ENCODE data around the gene DOCK11.

The DOCK11 gene

DNA sequence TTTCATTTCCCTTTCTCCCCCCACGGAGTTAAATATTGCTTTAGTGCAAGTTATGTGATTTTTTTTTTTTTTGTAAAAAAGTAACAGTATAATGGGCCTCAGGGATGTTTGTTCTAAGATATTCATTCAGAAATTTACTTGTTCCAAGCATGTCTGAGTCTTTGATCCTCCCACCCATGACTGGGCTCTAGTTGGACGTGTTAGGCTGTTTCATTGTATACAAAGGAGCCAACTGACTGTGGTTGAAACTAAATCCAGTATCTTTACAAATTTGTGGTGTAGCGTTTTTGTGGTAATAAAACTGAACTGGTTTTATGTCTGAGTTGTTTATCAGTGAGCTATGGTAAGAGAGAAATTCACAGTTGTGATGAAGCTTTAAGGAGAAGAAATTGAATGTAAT is 74.1 kb downstream of the DOCK11 start:
- Histone ChIP-seq H2AFZ (ENCODE audit: low read length) (no peak overlapping the region), H3K9me2 (replicated peaks; ENCODE audit: low read depth, low read length) (no peaks in the 10 kb centered on the region), H3K27me3 (ENCODE audit: insufficient read depth, low read length, poor library complexity, severe bottlenecking) (no peaks in the 10 kb centered on the region), H3K4me1 (ENCODE audit: insufficient read depth, low read length, poor library complexity, severe bottlenecking) (peaks cover 3% of the 10 kb centered on the region), H3K79me2 (ENCODE audit: insufficient read depth, low read length) (no peaks in the 10 kb centered on the region), H3K4me3 (ENCODE audit: low read length, poor library complexity, severe bottlenecking) (no peak overlapping the region), H3K36me3 (ENCODE audit: insufficient read depth, low read length) (peaks cover 3% of the 10 kb centered on the region; the same call in 1 of the 2 replicates), H3K9me3 (ENCODE audit: insufficient read depth, low read depth, low read length) (no peaks in the 10 kb centered on the region), H3K9ac (ENCODE audit: low read depth, low read length, poor library complexity, severe bottlenecking) (no peak overlapping the region), H4K20me1 (ENCODE audit: insufficient read depth, low read length, poor library complexity, severe bottlenecking) (no peaks in the 10 kb centered on the region), H3K4me2 (ENCODE audit: low read depth, low read length, poor library complexity, severe bottlenecking) (no peak overlapping the region), H3F3A (ENCODE audit: low read depth) (no peaks in the 10 kb centered on the region)
- TF ChIP-seq CTCF (conservative IDR thresholded peaks at IDR 0.05; ENCODE audit: low read length) = no peak
- TF ChIP-seq EZH2phosphoT487 (IDR thresholded peaks at IDR 0.05; ENCODE audit: borderline replicate concordance) = no peak

DNA sequence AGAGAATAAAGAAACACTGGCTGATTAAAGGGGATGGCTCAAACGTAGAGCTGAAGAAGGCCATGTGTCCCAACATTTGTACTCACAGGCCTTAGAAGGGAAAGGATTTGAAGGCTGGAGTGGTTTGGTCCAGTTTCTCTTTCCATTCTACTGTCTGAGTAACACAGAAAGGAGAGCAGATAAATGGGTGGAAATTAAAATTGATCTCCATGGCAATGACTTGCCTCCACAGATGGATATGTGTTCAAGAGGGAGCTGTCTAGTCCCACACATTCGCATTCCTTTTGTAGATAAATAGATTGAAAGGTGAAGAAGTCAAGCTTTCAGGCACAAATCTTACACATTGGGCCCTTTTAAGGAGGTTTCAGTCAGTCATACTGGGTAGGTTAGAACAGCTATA is 74.6 kb downstream of the DOCK11 start:
- Histone ChIP-seq H3K4me2 (ENCODE audit: low read depth, low read length, poor library complexity, severe bottlenecking) (no peak overlapping the region), H3K9me2 (replicated peaks; ENCODE audit: low read depth, low read length) (no peaks in the 10 kb centered on the region), H2AFZ (ENCODE audit: low read length) (no peak overlapping the region), H4K20me1 (ENCODE audit: insufficient read depth, low read length, poor library complexity, severe bottlenecking) (no peaks in the 10 kb centered on the region), H3K79me2 (ENCODE audit: insufficient read depth, low read length) (no peaks in the 10 kb centered on the region), H3K9me3 (ENCODE audit: insufficient read depth, low read depth, low read length) (no peaks in the 10 kb centered on the region), H3F3A (ENCODE audit: low read depth) (no peaks in the 10 kb centered on the region), H3K4me1 (ENCODE audit: insufficient read depth, low read length, poor library complexity, severe bottlenecking) (peaks cover 3% of the 10 kb centered on the region), H3K36me3 (ENCODE audit: insufficient read depth, low read length) (peaks cover 3% of the 10 kb centered on the region; the same call in 1 of the 2 replicates), H3K9ac (ENCODE audit: low read depth, low read length, poor library complexity, severe bottlenecking) (no peak overlapping the region), H3K4me3 (ENCODE audit: low read length, poor library complexity, severe bottlenecking) (no peak overlapping the region), H3K27me3 (ENCODE audit: insufficient read depth, low read length, poor library complexity, severe bottlenecking) (no peaks in the 10 kb centered on the region)
- no peak for TF ChIP-seq CTCF (conservative IDR thresholded peaks at IDR 0.05; ENCODE audit: low read length)
- TF ChIP-seq EZH2phosphoT487 (IDR thresholded peaks at IDR 0.05; ENCODE audit: borderline replicate concordance) = no peak

GRCh38 chrX:118571836-118572235 is 76.2 kb downstream of the DOCK11 start:
- no peak overlapping the region for H3K9ac ChIP-seq (ENCODE audit: low read depth, low read length, poor library complexity, severe bottlenecking)
- H3K9me2 ChIP-seq (replicated peaks; ENCODE audit: low read depth, low read length) = no peaks in the 10 kb centered on the region
- H2AFZ ChIP-seq (ENCODE audit: low read length) = no peak overlapping the region
- H3K9me3 ChIP-seq (ENCODE audit: insufficient read depth, low read depth, low read length) = no peaks in the 10 kb centered on the region
- peaks cover 3% of the 10 kb centered on the region; the same call in 1 of the 2 replicates for H3K36me3 ChIP-seq (ENCODE audit: insufficient read depth, low read length)
- H3K79me2 ChIP-seq (ENCODE audit: insufficient read depth, low read length) = no peaks in the 10 kb centered on the region
- no peaks in the 10 kb centered on the region for H3F3A ChIP-seq (ENCODE audit: low read depth)
- H3K4me2 ChIP-seq (ENCODE audit: low read depth, low read length, poor library complexity, severe bottlenecking) = no peak overlapping the region
- no peaks in the 10 kb centered on the region for H3K4me1 ChIP-seq (ENCODE audit: insufficient read depth, low read length, poor library complexity, severe bottlenecking)
- no peaks in the 10 kb centered on the region for H3K27me3 ChIP-seq (ENCODE audit: insufficient read depth, low read length, poor library complexity, severe bottlenecking)
- TF ChIP-seq CTCF (conservative IDR thresholded peaks at IDR 0.05; ENCODE audit: low read length) (no peak), EZH2phosphoT487 (IDR thresholded peaks at IDR 0.05; ENCODE audit: borderline replicate concordance) (no peak)
- no peaks in the 10 kb centered on the region for H4K20me1 ChIP-seq (ENCODE audit: insufficient read depth, low read length, poor library complexity, severe bottlenecking)
- H3K4me3 ChIP-seq (ENCODE audit: low read length, poor library complexity, severe bottlenecking) = no peak overlapping the region
